Effector memory CD4-positive, alpha-beta T cell (primary cell): ENCODE results near the gene PTPN20.

Experiments used
- DNase-seq, 3 donors: peaks; one replicate each; pipeline ENCODE4 v3.0.0-alpha.2; 2020
- H3K27ac ChIP-seq: 2 replicates; pipeline ENCODE4 v1.7.0; 2013; ENCODE audit warnings: mild to moderate bottlenecking, low read length, moderate library complexity; ENCODE audit not compliant: insufficient read depth, poor library complexity, severe bottlenecking
- H3K27me3 ChIP-seq: replicated peaks from 2 replicates; pipeline ENCODE4 v1.7.0; 2013; ENCODE audit warnings: mild to moderate bottlenecking, low read length; ENCODE audit not compliant: insufficient read depth, control insufficient read depth, poor library complexity, severe bottlenecking
- H3K36me3 ChIP-seq: 2 replicates; pipeline ENCODE4 v1.7.0; 2013; ENCODE audit warnings: mild to moderate bottlenecking, low read length, moderate library complexity; ENCODE audit not compliant: control insufficient read depth, insufficient read depth
- H3K4me1 ChIP-seq: 2 replicates; pipeline ENCODE4 v1.7.0; 2013; ENCODE audit warnings: low read length, mild to moderate bottlenecking; ENCODE audit not compliant: control insufficient read depth, insufficient read depth, poor library complexity, severe bottlenecking
- H3K4me3 ChIP-seq: 2 replicates; pipeline ENCODE4 v1.7.0; 2013; ENCODE audit warnings: low read length, low read depth, mild to moderate bottlenecking; ENCODE audit not compliant: insufficient read depth, poor library complexity, severe bottlenecking
- H3K9me3 ChIP-seq: 2 replicates; pipeline ENCODE4 v1.7.0; 2013; ENCODE audit warnings: mild to moderate bottlenecking, low read length, moderate library complexity; ENCODE audit not compliant: control insufficient read depth

PTPN20 gene

GRCh38 chr10:47026301-47027107 lies 115.3 kb downstream of the PTPN20 start:
- Histone ChIP-seq H3K9me3 (no peaks in the 10 kb centered on the region), H3K27me3 (no peaks in the 10 kb centered on the region), H3K4me1 (no peaks in the 10 kb centered on the region), H3K27ac (no peak overlapping the region), H3K4me3 (no peak overlapping the region), H3K36me3 (no peaks in the 10 kb centered on the region)
- DNase-seq, result no peak

GRCh38 chr10:47027108-47027783 lies 116.0 kb downstream of the PTPN20 start:
- Histone ChIP-seq H3K27me3 (no peaks in the 10 kb centered on the region), H3K27ac (no peak overlapping the region), H3K9me3 (no peaks in the 10 kb centered on the region), H3K36me3 (no peaks in the 10 kb centered on the region), H3K4me3 (no peak overlapping the region), H3K4me1 (no peaks in the 10 kb centered on the region)
- DNase-seq, result no peak

- H3K27me3 ChIP-seq, result no peaks in the 10 kb centered on the region
- DNase-seq, result no peak
- no peak overlapping the region for H3K4me3 ChIP-seq
- H3K4me1 ChIP-seq, result no peaks in the 10 kb centered on the region
- H3K27ac ChIP-seq, result no peak overlapping the region
- no peaks in the 10 kb centered on the region for H3K9me3 ChIP-seq
- no peaks in the 10 kb centered on the region for H3K36me3 ChIP-seq
Measured at GRCh38 chr10:47027784-47028260, 116.6 kb downstream of the PTPN20 start.

GRCh38 chr10:47028466-47028865 lies 117.2 kb downstream of the PTPN20 start:
- Histone ChIP-seq H3K4me3 (no peak overlapping the region), H3K9me3 (no peaks in the 10 kb centered on the region), H3K36me3 (no peaks in the 10 kb centered on the region), H3K27me3 (no peaks in the 10 kb centered on the region), H3K27ac (no peak overlapping the region), H3K4me1 (no peaks in the 10 kb centered on the region)
- DNase-seq, result no peak

DNA sequence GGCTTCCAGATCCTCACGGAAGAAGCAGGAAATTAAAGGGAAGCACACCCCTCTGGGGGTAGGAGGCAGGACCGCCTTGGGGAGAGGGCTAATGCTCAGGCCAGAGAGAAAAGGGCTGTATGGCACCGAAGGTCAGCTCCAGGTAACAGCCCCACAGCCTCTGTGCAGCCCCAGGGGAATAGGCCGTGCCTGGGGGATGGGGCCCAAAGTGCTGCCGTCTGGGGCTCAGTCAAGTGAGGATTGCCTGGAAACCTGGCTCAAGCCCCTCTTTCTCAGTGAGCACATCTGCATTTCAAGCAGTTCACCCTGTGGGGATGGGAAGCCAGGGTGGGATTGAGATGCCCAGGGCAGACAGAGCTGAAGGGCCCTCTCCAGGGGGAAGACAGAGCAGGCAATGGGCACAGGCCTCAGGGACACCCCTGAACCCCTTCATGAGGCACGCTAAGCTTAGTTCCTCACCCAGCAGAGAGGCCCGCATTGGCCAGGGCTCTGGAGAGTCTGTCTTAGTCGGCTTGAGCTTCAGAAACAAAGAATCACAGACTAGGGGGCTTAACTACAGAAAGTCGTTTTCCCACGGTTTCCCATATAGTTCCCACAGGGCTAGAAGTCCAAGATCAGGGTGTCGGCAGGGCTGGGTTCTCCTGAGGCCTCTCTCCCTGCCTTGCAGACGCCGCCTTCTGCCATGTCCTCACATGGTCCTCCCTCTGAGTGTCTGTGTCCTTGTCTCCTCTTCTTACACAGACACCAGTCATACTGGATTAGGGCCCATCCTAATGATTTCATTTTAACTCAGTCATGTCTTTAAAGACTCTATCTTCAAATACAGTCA lies 118.2 kb downstream of the PTPN20 start:
- H3K36me3 ChIP-seq, result no peaks in the 10 kb centered on the region
- no peaks in the 10 kb centered on the region for H3K4me1 ChIP-seq
- no peaks in the 10 kb centered on the region for H3K9me3 ChIP-seq
- DNase-seq, result no peak
- H3K27ac ChIP-seq, result no peak overlapping the region
- no peak overlapping the region for H3K4me3 ChIP-seq
- H3K27me3 ChIP-seq, result no peaks in the 10 kb centered on the region

DNA sequence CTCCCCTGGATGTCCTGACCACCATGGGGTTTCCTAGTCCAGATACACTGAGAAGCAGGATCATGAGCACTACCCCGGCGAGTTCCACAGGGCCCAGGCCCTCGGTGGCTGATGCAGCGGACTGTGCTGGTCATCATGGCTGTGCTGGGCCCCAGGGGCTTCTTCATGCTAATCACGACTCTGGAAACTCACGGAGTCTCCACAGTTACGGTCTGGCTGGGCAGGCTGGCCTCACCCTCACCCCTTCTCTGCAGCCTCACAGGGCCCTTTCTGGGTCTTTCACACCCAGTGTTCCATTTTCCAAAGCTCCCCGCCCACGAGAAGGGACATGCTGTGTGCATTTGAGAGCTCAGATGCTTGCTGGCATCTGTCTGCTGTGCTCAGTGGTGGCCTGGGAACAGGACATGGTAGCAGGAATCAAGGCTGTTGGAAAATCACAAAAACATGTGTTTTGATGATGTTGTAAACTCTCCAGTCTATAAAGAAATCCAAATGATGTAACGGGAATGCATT lies 119.0 kb downstream of the PTPN20 start:
- Histone ChIP-seq H3K4me3 (no peak overlapping the region), H3K27ac (no peak overlapping the region), H3K27me3 (no peaks in the 10 kb centered on the region), H3K36me3 (no peaks in the 10 kb centered on the region), H3K4me1 (no peaks in the 10 kb centered on the region), H3K9me3 (no peaks in the 10 kb centered on the region)
- no peak for DNase-seq

DNA sequence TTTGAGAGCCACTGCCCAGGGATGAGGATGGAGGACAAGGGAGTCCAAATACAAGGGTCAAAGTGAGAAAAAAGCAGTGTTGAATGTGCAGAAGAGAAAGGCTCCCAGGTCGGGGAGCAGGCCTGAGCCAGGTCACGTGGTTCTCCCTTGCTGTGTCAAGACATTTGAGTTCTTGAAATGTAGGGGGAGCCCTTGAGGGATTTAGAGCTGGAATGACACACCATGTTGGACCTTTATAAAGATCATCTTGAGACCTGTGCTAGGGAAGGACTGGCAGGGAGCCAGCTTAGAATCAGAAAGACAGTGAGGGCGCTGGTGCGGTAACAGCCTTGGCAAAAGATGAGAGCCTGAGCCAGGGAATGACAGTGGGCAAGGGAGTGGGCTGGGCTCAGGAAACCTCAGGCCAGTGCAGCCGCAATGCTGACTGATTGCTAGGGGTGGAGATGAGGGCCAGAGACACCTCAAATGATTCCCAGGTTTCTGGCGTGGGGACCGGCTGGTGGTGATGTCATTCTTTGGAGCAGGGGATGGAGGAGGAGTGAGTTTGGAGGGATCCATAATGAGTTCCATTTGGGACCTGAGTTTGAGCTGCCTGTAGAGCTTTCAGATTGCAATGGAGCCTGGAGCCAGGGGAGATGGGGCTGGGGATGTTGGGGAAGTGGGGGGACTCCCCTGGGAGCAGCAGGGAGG lies 120.1 kb downstream of the PTPN20 start:
- Histone ChIP-seq H3K4me1 (no peaks in the 10 kb centered on the region), H3K9me3 (no peaks in the 10 kb centered on the region), H3K4me3 (no peak overlapping the region), H3K27ac (no peak overlapping the region), H3K36me3 (no peaks in the 10 kb centered on the region), H3K27me3 (no peaks in the 10 kb centered on the region)
- DNase-seq, result no peak

DNA sequence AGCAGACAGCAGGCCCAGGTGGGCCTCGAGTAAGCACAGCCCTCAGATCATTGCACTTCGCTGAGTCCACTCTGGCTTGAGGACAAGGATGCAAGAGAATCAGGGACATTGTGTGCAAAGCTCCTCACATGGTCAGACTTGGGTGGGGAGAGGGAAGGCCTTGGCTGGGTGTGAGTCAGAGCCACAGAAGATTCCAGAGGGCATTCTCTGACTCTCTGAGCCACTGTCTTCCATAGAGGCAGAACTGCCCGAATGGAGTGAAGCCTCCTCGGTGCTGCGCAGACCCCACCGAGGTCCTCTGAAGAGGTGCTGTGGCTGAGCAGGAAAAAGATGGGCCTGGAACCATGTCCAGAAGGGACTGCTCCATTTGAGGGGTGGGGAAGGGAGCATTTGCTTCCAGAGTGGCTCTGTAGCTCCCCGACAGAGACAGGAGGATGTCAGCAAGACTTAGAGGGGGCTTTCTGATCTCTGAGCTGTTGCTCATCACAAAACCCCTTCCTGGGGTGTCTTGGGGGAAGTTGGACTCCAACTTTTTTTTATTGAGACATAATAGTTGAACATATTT lies 120.8 kb downstream of the PTPN20 start:
- no peaks in the 10 kb centered on the region for H3K36me3 ChIP-seq
- no peaks in the 10 kb centered on the region for H3K27me3 ChIP-seq
- no peak overlapping the region for H3K4me3 ChIP-seq
- no peaks in the 10 kb centered on the region for H3K9me3 ChIP-seq
- H3K4me1 ChIP-seq, result no peaks in the 10 kb centered on the region
- H3K27ac ChIP-seq, result no peak overlapping the region
- no peak for DNase-seq

- DNase-seq, result no peak
- Histone ChIP-seq H3K9me3 (no peaks in the 10 kb centered on the region), H3K4me1 (no peaks in the 10 kb centered on the region), H3K4me3 (no peak overlapping the region), H3K27ac (no peak overlapping the region), H3K27me3 (no peaks in the 10 kb centered on the region), H3K36me3 (no peaks in the 10 kb centered on the region)
Measured at GRCh38 chr10:47033081-47033480, 121.9 kb downstream of the PTPN20 start.
